OCI-LY1 (cell line): ENCODE results near the gene PCK2.

ENCODE experiments used
- H2AFZ ChIP-seq: fragments of 200-600 bp; sonication (generic), shearing (Covaris generic); 2 replicates; pipeline ENCODE4 v1.6.0; 2014; ENCODE audit warnings: antibody characterized with exemption, mild to moderate bottlenecking, low read length
- H3F3A ChIP-seq: fragments of 200-600 bp; sonication (generic), shearing (Covaris generic); 2 replicates; pipeline ENCODE4 v1.6.0; 2014; ENCODE audit warnings: mild to moderate bottlenecking, antibody characterized with exemption, low read length, moderate library complexity; ENCODE audit not compliant: insufficient read depth
- H3K27ac ChIP-seq: fragments of 200-600 bp; sonication (generic); 2 replicates; pipeline ENCODE4 v1.5.1; 2014; ENCODE audit warnings: low read length, mixed run types, mild to moderate bottlenecking, low read depth; ENCODE audit not compliant: poor library complexity, severe bottlenecking
- H3K27me3 ChIP-seq: fragments of 200-600 bp; sonication (generic); 2 replicates; pipeline ENCODE4 v1.6.0; 2014; ENCODE audit warnings: antibody characterized with exemption, mild to moderate bottlenecking, low read length, moderate library complexity; ENCODE audit not compliant: insufficient read depth
- H3K36me3 ChIP-seq: fragments of 200-600 bp; sonication (generic); 2 replicates; pipeline ENCODE4 v1.6.1; 2014; ENCODE audit warnings: mild to moderate bottlenecking, antibody characterized with exemption, low read length, moderate library complexity, mixed read lengths; ENCODE audit not compliant: insufficient read depth
- H3K4me1 ChIP-seq: fragments of 200-600 bp; sonication (generic); 2 replicates; pipeline ENCODE4 v1.5.1; 2014; ENCODE audit warnings: mild to moderate bottlenecking, low read length, moderate library complexity; ENCODE audit not compliant: insufficient read depth, severe bottlenecking
- H3K4me2 ChIP-seq: fragments of 200-600 bp; sonication (generic), shearing (Covaris generic); 2 replicates; pipeline ENCODE4 v1.6.1; 2014; ENCODE audit warnings: low read length
- H3K4me3 ChIP-seq: fragments of 200-600 bp; sonication (generic); 2 replicates; pipeline ENCODE4 v1.5.1; 2014; ENCODE audit warnings: low read length, low read depth, mild to moderate bottlenecking, mixed read lengths; ENCODE audit not compliant: poor library complexity, severe bottlenecking
- H3K79me2 ChIP-seq: fragments of 200-600 bp; shearing (Covaris generic); 2 replicates; pipeline ENCODE4 v1.6.1; 2016; ENCODE audit warnings: mixed run types, low read length, mixed read lengths; ENCODE audit not compliant: insufficient read depth
- H3K9ac ChIP-seq: fragments of 200-600 bp; sonication (generic), shearing (Covaris generic); 2 replicates; pipeline ENCODE4 v1.6.1; 2014; ENCODE audit warnings: mild to moderate bottlenecking, low read length, mixed read lengths
- H3K9me2 ChIP-seq: fragments of 200-600 bp; sonication (generic), shearing (Covaris generic); 2 replicates; pipeline ENCODE4 v1.6.1; 2014; ENCODE audit warnings: low read depth, mild to moderate bottlenecking, low read length, mixed read lengths
- H3K9me3 ChIP-seq: fragments of 200-600 bp; shearing (Covaris generic); 2 replicates; pipeline ENCODE4 v1.6.1; 2014; ENCODE audit warnings: low read length, mixed read lengths
- H4K20me1 ChIP-seq: fragments of 200-600 bp; sonication (generic), shearing (Covaris generic); 2 replicates; pipeline ENCODE4 v1.6.0; 2016; ENCODE audit warnings: mild to moderate bottlenecking, low read length; ENCODE audit not compliant: insufficient read depth
- CTCF ChIP-seq: fragments of 200-600 bp; sonication (generic), shearing (Covaris generic); IDR thresholded peaks from 2 replicates; pipeline ENCODE4 v1.5.1; 2017; ENCODE audit warnings: mild to moderate bottlenecking, antibody characterized with exemption, low read length, moderate library complexity, mixed read lengths
- EZH2 ChIP-seq: fragments of 200-600 bp; sonication (generic), shearing (Covaris generic); IDR thresholded peaks from 2 replicates; pipeline ENCODE4 v1.8.0; 2017; ENCODE audit warnings: borderline replicate concordance, mixed run types, mild to moderate bottlenecking, antibody characterized with exemption, low read length, moderate library complexity, mixed read lengths

Gene PCK2

GRCh38 chr14:24079491-24080141, 14.5 kb upstream of the PCK2 start:
- Histone ChIP-seq H3K4me1 (peaks cover 19% of the 10 kb centered on the region), H3K9me3 (no peaks in the 10 kb centered on the region), H3K9ac (no peak overlapping the region), H3K4me3 (no peak overlapping the region), H4K20me1 (no peaks in the 10 kb centered on the region), H3K79me2 (no peaks in the 10 kb centered on the region), H3K27me3 (0 out of 2 replicates have a peak, but pooled peaks cover 7% of the 10 kb centered on the region), H3K27ac (no peak overlapping the region), H3K9me2 (no peaks in the 10 kb centered on the region), H2AFZ (no peak overlapping the region), H3K4me2 (no peak overlapping the region), H3F3A (no peaks in the 10 kb centered on the region), H3K36me3 (no peaks in the 10 kb centered on the region)
- TF ChIP-seq CTCF: no peak
- no peak for TF ChIP-seq EZH2

- no peak overlapping the region for H2AFZ ChIP-seq
- 0 out of 2 replicates have a peak, but pooled peaks cover 7% of the 10 kb centered on the region for H3K27me3 ChIP-seq
- peak overlapping the region; percentile 69; the same call in 1 of the 2 replicates for H3K9ac ChIP-seq
- peak overlapping the region; percentile 95; the same call in 1 of the 2 replicates for H3K4me2 ChIP-seq
- peaks cover 19% of the 10 kb centered on the region for H3K4me1 ChIP-seq
- no peaks in the 10 kb centered on the region for H3K79me2 ChIP-seq
- H4K20me1 ChIP-seq: no peaks in the 10 kb centered on the region
- TF ChIP-seq CTCF (no peak), EZH2 (no peak)
- no peak overlapping the region for H3K4me3 ChIP-seq
- no peaks in the 10 kb centered on the region for H3K9me2 ChIP-seq
- no peaks in the 10 kb centered on the region for H3K9me3 ChIP-seq
- H3K36me3 ChIP-seq: no peaks in the 10 kb centered on the region
- no peak overlapping the region for H3K27ac ChIP-seq
- H3F3A ChIP-seq: no peaks in the 10 kb centered on the region
These were observed 14.0 kb upstream of the PCK2 start for GRCh38 chr14:24080142-24080530.

GRCh38 chr14:24080888-24081738, 13.0 kb upstream of the PCK2 start:
- Histone ChIP-seq H3K4me3 (peak overlapping the region; percentile 67), H3K9me2 (no peaks in the 10 kb centered on the region), H3K27me3 (0 out of 2 replicates have a peak, but pooled peaks cover 7% of the 10 kb centered on the region), H4K20me1 (no peaks in the 10 kb centered on the region), H3K9me3 (no peaks in the 10 kb centered on the region), H3K4me1 (peaks cover 12% of the 10 kb centered on the region), H3K27ac (no peak overlapping the region), H3K4me2 (peak overlapping the region; percentile 95), H3K9ac (peak overlapping the region; percentile 69), H2AFZ (peak overlapping the region; percentile 35), H3K79me2 (no peaks in the 10 kb centered on the region), H3F3A (no peaks in the 10 kb centered on the region), H3K36me3 (no peaks in the 10 kb centered on the region)
- TF ChIP-seq EZH2 (no peak), CTCF (no peak; the same call in 1 of the 2 replicates)
